GM10248 (cell line): ENCODE results near the gene PKNOX2.

ENCODE experiments used
- CTCF ChIA-PET: fragments of 300-600 bp; sonication (Branson Sonifier 250); formaldehyde crosslinking; extraction: SDS; loops from one replicate; lab custom pipeline; 2021; ENCODE audit warnings: antibody characterized with exemption; lab: Yijun Ruan, JAX
- POLR2A ChIA-PET: fragments of 350-650 bp; sonication (Branson Sonifier 250); formaldehyde crosslinking; extraction: SDS; loops from one replicate; lab custom pipeline; 2020; ENCODE audit warnings: antibody characterized with exemption; lab: Yijun Ruan, JAX
- DNase-seq: peaks from one replicate; pipeline ENCODE4 v3.0.0; 2012; ENCODE audit errors: extremely low spot score
- TF ChIP-seq, protein P1 (sequence below): IDR thresholded peaks from 2 replicates; pipeline ENCODE4 v1.5.1; 2012; ENCODE audit warnings: mild to moderate bottlenecking, low read depth; ENCODE audit errors: extremely low read depth, missing control alignments, control extremely low read depth

Gene PKNOX2

DNA sequence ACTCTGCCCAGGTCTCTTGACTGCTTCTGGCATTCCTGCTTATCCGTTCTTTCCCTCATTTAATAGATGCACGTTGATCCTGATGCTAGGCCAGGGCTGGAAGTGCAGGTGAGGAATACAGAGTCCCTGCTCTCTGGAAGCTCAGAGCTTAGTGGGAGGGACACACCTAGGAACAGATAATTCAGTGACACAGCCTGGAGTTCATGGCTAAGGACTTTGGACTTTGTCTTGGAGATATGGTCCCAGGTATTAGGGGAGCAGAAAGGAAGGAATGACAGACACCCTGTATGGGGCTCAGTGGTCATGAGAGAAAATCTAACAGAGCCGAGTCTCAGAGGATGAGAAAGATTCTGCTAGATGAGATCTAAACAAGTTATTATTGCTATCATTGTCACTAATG lies 160.6 kb downstream of the PKNOX2 start:
- POLR2A ChIA-PET = no interaction called here
- DNase-seq = no peak
- CTCF ChIA-PET = interaction anchor here (1.3 to 8.6 kb wide), 2 partner anchors 19 to 184 kb away, joined by 5 to 49 read pairs; no protein-coding TSS in a partner anchor
- TF ChIP-seq, protein P1, sequence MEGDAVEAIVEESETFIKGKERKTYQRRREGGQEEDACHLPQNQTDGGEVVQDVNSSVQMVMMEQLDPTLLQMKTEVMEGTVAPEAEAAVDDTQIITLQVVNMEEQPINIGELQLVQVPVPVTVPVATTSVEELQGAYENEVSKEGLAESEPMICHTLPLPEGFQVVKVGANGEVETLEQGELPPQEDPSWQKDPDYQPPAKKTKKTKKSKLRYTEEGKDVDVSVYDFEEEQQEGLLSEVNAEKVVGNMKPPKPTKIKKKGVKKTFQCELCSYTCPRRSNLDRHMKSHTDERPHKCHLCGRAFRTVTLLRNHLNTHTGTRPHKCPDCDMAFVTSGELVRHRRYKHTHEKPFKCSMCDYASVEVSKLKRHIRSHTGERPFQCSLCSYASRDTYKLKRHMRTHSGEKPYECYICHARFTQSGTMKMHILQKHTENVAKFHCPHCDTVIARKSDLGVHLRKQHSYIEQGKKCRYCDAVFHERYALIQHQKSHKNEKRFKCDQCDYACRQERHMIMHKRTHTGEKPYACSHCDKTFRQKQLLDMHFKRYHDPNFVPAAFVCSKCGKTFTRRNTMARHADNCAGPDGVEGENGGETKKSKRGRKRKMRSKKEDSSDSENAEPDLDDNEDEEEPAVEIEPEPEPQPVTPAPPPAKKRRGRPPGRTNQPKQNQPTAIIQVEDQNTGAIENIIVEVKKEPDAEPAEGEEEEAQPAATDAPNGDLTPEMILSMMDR = no peak

DNA sequence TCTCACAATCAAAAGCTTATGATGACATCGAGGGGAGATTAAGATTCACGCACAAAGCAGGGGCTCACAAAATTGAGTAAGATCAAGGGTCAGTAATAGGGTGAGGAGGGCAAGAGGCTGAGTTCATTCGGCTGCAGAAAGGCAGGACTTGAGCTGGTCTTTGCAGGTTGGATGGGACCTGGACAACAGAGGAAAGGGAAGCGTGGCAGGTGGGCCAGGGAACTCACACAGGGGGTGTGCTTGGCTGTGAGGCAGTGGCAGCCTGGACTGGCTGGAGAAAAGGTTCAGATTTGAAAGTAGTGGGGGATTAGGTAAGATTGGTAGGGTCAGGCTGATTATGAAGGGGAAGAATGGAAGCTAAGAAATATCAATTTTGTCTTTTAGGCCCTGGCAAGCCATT lies 161.6 kb downstream of the PKNOX2 start:
- POLR2A ChIA-PET = no interaction called here
- no peak for DNase-seq
- CTCF ChIA-PET = interaction anchor here (0.8 to 8.6 kb wide), 5 partner anchors 9 to 184 kb away, joined by 3 to 49 read pairs (median 5); no protein-coding TSS in a partner anchor
- TF ChIP-seq, protein P1 = no peak

DNA sequence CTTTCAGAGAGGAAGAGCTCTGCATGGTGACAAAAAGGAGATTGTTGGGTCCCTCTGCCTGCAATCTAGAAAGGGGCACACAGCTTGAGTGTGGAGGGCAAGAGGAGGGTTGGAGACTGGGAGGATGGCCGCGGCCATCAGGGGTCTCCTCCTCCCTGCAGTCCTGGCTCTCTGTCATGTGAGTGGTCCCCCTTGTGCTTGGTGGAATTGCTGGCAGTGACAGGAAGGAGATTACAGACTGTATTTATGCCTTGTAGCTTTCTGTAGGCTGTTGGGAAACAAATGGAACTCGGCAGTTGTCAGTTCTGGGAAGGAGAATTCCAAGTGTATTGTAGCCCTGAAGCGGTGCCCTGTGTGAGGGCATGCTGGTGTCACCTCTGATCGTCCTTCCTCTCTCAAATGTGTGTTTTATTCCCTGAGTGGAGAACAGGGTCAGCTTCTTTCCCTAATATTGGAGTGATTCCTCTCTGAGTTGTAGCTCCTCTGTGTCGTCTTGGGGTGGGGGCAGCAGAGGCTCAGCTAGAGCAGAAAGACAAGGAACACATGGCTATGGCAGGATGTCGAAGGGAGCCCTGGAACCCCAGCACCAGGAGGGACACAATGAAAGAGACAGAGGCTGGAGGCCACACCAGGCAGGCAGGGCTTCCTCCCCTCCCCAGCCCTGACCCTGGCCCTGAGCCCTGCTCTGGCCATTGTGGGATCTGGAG lies 163.1 kb downstream of the PKNOX2 start:
- POLR2A ChIA-PET = no interaction called here
- CTCF ChIA-PET = interaction anchor here (1.4 to 8.6 kb wide), 3 partner anchors 16 to 28 kb away, joined by 5 to 49 read pairs (median 6); no protein-coding TSS in a partner anchor
- no peak for DNase-seq
- TF ChIP-seq, protein P1 = no peak

DNA sequence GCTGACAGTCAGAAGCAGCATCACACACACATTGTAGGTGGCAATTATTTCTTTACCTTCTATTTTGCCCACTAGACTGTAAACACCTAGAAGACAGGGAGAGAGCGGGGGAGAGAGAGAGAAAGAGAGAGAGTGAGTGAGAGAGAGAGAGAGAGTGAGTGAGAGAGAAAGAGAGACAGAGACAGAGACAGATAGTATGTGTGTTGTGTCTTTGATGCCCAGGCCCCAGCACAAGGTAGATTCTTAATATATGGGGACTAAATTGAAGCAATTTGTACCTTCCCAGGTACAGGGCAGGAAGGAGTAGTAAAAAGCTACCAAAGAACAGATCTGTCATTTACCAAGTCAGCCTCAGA lies 163.7 kb downstream of the PKNOX2 start:
- TF ChIP-seq, protein P1 = no peak
- DNase-seq = no peak
- POLR2A ChIA-PET = no interaction called here
- CTCF ChIA-PET = interaction anchor here (8.6 kb wide), 1 partner anchor 16 kb away, joined by 49 read pairs; no protein-coding TSS in a partner anchor

DNA sequence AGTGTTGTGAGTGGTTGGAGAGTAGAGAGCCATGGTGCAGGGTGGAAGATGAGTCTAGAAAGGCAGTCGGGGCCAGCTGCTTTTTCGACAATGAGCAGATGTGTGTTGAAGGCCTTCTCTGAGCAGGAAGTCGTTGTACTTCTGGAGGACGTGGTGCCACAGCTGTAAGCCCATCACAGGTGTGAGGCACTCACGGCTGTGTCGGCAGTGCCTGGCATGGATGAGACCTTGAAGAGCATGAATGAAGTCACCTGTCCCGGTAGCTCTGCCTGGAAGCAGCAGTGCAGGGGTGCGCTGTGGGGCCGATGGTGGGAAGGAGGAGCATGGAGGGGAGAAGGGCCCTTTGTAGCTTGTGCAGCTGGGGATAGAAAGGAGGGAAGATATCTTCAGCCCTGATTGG lies 165.2 kb downstream of the PKNOX2 start:
- no peak for DNase-seq
- ChIA-PET POLR2A (no interaction called here), CTCF (interaction anchor here (0.8 to 8.6 kb wide), 5 partner anchors 10 to 24 kb away, joined by 3 to 49 read pairs (median 3); no protein-coding TSS in a partner anchor)
- TF ChIP-seq, protein P1 = no peak

DNA sequence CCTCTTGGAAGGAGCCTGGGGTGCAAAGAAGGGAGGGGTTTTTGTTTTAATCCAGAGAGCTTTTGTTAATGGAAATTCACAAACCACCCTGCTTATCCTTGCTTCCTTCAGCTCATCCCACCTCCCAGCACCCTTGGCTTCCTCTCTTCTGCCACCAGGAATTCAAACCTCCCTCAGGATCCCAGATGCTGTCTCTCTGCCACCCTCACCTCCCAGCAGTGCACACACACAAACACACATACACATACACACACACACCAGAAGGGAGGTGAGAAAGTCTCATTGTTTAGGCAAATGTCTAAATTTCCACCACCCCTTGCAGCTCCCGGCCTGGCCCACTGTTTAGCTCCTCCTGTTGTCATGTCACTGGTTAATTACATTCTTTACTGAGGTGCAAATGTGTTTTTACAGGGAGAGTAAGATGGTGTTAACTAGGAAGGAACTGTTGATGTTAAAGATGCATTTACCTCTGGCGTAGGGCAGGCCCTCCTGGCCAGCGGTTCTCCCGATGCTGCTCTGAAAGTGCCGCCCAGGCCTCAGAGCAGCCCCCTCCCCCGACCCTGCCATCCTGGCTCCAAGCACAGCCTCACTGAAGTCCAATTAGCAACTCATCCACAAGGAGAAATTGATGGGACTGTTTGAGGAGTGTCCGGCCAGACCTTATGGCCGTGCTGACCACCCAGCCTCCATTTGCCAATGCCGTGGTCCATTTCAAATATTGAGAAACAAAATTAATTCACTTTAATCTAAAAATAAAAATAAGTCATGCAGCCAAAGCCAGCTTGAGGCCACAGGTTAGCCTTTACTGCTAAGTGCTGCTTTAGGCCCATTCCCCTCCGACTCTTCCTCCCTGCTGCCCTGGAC lies 166.1 kb downstream of the PKNOX2 start:
- ChIA-PET POLR2A (no interaction called here), CTCF (interaction anchor here (0.8 to 8.6 kb wide), 3 partner anchors 13 to 25 kb away, joined by 3 to 49 read pairs (median 6); no protein-coding TSS in a partner anchor)
- DNase-seq = no peak
- TF ChIP-seq, protein P1 = no peak
